Panc1 (cell line): ENCODE measurements around the gene ADTRP. TPM values are rescaled to one million over a fixed set of nuclear protein-coding genes. Genes with fewer than 3 reads are reported as not detected.

Experiments used
- ATAC-seq: fragments of 200-7000 bp; cut with Tn5 transposase; 2 replicates; pipeline ENCODE4 v1.9.1; 2020; ENCODE audit warnings: mild to moderate bottlenecking, moderate library complexity
- BruUV-seq: library from RNA; stranded (reverse); fragments of 400-500 nt; replicated peaks from 2 replicates; lab custom pipeline; 2021; lab: Mats Ljungman, UMichigan
- CTCF ChIA-PET: fragments of 300-600 bp; sonication (Branson Sonifier 250); formaldehyde crosslinking; loops from one replicate; lab custom pipeline; 2022; ENCODE audit warnings: antibody characterized with exemption; lab: Charles Lee
- POLR2A ChIA-PET: fragments of 300-600 bp; sonication (Branson Sonifier 250); formaldehyde crosslinking; loops from one replicate; lab custom pipeline; 2022; ENCODE audit warnings: antibody characterized with exemption; lab: Charles Lee
- DNase-seq: peaks from one replicate; pipeline ENCODE4 v3.0.0-alpha.2; 2010; ENCODE audit warnings: low read depth, low spot score
- H3K27ac ChIP-seq: 2 replicates; pipeline ENCODE4 v1.5.1; 2011; ENCODE audit warnings: mild to moderate bottlenecking, low read length, inconsistent platforms
- H3K27me3 ChIP-seq: fragments of 200-500 bp; sonication (Bioruptor generic); 2 replicates; pipeline ENCODE4 v1.6.0; 2014; ENCODE audit warnings: low read length, inconsistent platforms; ENCODE audit not compliant: control insufficient read depth, insufficient read depth
- H3K36me3 ChIP-seq: fragments of 200-500 bp; sonication (Bioruptor generic); 2 replicates; pipeline ENCODE4 v1.5.1; 2014; ENCODE audit warnings: inconsistent platforms, mild to moderate bottlenecking, low read length, moderate library complexity; ENCODE audit not compliant: control insufficient read depth, insufficient read depth
- H3K4me1 ChIP-seq: 2 replicates; pipeline ENCODE4 v1.5.1; 2011; ENCODE audit warnings: inconsistent platforms, mild to moderate bottlenecking, low read length, moderate library complexity; ENCODE audit not compliant: control insufficient read depth, insufficient read depth
- H3K4me3 ChIP-seq, 2 experiments: 2 replicates each; pipeline ENCODE4 v1.5.1; 2011 to 2012; ENCODE audit warnings: low read depth in 2 of 2, low read length in 2 of 2, mild to moderate bottlenecking in 2 of 2, inconsistent platforms in 1 of 2, moderate library complexity in 1 of 2
- H3K9me3 ChIP-seq: fragments of 200-500 bp; sonication (Bioruptor generic); 2 replicates; pipeline ENCODE4 v1.5.1; 2014; ENCODE audit warnings: low read depth, mild to moderate bottlenecking, inconsistent platforms, low read length, moderate library complexity; ENCODE audit not compliant: control insufficient read depth, insufficient read depth
- POLR2AphosphoS5 ChIP-seq: IDR thresholded peaks from 2 replicates; pipeline ENCODE4 v1.6.1; 2012; ENCODE audit warnings: mild to moderate bottlenecking, low read depth, low read length, moderate library complexity
- SIN3A ChIP-seq: IDR thresholded peaks from 2 replicates; pipeline ENCODE4 v1.6.1; 2012; ENCODE audit warnings: low read depth, mild to moderate bottlenecking, low read length, moderate library complexity, borderline replicate concordance; ENCODE audit not compliant: insufficient read depth
- TCF7L2 ChIP-seq: IDR thresholded peaks from 2 replicates; pipeline ENCODE4 v1.6.1; 2011; ENCODE audit warnings: mild to moderate bottlenecking, low read depth, low read length, inconsistent platforms
- in situ Hi-C: cut with HindIII; loops from 2 replicates; pipeline ENCODE4 v1.10.0; 2016; ENCODE audit warnings: low sequenced_read_pairs, low pct_unique_long_range_greater_than_20kb
- intact Hi-C: fragments of 100-400 bp; cut with micrococcal nuclease; formaldehyde crosslinking; loops from one replicate; pipeline ENCODE4 v1.10.0; 2022; ENCODE audit not compliant: unreplicated experiment
- total RNA-seq: library from RNA; stranded (reverse); gene quantifications from one replicate; pipeline ENCODE4 v1.2.1, GENCODE V29; 2021; ENCODE audit not compliant: unreplicated experiment
- TF ChIP-seq, protein P1 (sequence below), 2 experiments: IDR thresholded peaks; 2 replicates each; pipeline ENCODE4 v1.6.1; 2011 to 2012; ENCODE audit warnings: low read depth in 2 of 2, control low read depth in 1 of 2, low read length in 1 of 2, mild to moderate bottlenecking in 1 of 2, moderate library complexity in 1 of 2; ENCODE audit not compliant: insufficient read depth in 1 of 2
- TF ChIP-seq, protein P2 (sequence below): fragments of 450-650 bp; IDR thresholded peaks from 2 replicates; pipeline ENCODE4 v1.5.1; 2017; ENCODE audit warnings: mild to moderate bottlenecking

ADTRP gene
- total RNA-seq, 1 experiment from 2014 or later, result not detected

DNA sequence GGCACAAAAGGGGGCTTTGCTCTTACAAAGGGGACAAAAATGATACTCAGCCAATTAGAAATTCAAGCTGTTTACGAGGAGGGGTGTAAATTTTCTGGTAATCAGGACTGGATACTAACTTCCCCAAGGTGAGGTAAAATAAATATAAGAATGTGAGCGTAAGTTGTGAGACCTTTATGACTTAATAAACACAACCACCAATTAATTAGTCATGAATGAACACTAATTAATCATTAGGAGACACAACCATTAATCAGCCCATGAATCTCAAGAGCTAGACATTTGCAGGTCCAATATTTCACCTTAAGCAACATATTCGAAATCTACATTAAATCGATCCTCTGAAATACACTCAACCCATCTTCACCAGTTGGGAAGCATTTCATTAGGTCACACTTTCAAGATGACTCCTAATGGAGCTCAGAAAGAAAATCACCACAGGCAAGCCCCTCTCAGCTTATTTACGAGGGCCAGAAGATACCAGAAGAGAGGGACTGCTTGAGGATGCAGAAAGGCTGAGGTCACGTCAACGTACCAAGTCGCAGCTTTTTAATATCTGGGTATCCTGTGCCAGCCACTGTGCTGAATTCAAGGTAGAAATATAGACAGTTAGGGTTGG, 2.7 kb downstream of the ADTRP start:
- no peaks in the 10 kb centered on the region for H3K36me3 ChIP-seq
- in situ Hi-C loops (no loop called here), intact Hi-C loops (no loop called here)
- POLR2A ChIA-PET, result no interaction called here
- CTCF ChIA-PET, result no interaction called here
- H3K27me3 ChIP-seq, result no peaks in the 10 kb centered on the region
- H3K4me1 ChIP-seq, result no peaks in the 10 kb centered on the region
- no peaks in the 10 kb centered on the region for H3K9me3 ChIP-seq
- no TSS peak for BruUV-seq
- H3K27ac ChIP-seq, result no peak overlapping the region
- DNase-seq (no peak), ATAC-seq (no peak)
- TF ChIP-seq POLR2AphosphoS5, result no peak
- H3K4me3 ChIP-seq, result no peak overlapping the region

DNA sequence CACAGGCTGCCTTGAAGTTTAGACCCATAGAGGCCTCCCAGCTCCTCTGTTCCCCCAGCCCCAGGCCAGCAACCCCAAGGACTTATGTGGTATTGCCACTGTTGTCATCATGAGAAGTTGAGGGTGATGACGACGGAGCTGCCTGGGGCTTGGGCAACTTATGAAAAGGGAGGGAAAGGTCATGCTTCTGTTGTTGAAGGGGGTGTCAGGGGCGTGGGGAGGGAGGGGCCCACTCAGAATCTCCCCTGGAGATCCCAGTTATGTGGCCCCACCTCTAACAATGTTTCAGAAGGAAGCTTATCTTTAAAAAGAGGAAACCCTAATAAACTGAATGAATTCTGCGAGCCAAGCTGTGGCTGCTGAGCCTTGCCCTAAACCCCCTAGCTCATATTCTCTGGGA, 4.2 kb downstream of the ADTRP start:
- no peaks in the 10 kb centered on the region for H3K36me3 ChIP-seq
- DNase-seq (no peak), ATAC-seq (no peak)
- no peaks in the 10 kb centered on the region for H3K9me3 ChIP-seq
- no peak overlapping the region for H3K27ac ChIP-seq
- BruUV-seq, result no TSS peak
- CTCF ChIA-PET, result no interaction called here
- no peak overlapping the region for H3K4me3 ChIP-seq
- H3K4me1 ChIP-seq, result no peaks in the 10 kb centered on the region
- no peaks in the 10 kb centered on the region for H3K27me3 ChIP-seq
- intact Hi-C loops (no loop called here), in situ Hi-C loops (no loop called here)
- TF ChIP-seq, protein P1, sequence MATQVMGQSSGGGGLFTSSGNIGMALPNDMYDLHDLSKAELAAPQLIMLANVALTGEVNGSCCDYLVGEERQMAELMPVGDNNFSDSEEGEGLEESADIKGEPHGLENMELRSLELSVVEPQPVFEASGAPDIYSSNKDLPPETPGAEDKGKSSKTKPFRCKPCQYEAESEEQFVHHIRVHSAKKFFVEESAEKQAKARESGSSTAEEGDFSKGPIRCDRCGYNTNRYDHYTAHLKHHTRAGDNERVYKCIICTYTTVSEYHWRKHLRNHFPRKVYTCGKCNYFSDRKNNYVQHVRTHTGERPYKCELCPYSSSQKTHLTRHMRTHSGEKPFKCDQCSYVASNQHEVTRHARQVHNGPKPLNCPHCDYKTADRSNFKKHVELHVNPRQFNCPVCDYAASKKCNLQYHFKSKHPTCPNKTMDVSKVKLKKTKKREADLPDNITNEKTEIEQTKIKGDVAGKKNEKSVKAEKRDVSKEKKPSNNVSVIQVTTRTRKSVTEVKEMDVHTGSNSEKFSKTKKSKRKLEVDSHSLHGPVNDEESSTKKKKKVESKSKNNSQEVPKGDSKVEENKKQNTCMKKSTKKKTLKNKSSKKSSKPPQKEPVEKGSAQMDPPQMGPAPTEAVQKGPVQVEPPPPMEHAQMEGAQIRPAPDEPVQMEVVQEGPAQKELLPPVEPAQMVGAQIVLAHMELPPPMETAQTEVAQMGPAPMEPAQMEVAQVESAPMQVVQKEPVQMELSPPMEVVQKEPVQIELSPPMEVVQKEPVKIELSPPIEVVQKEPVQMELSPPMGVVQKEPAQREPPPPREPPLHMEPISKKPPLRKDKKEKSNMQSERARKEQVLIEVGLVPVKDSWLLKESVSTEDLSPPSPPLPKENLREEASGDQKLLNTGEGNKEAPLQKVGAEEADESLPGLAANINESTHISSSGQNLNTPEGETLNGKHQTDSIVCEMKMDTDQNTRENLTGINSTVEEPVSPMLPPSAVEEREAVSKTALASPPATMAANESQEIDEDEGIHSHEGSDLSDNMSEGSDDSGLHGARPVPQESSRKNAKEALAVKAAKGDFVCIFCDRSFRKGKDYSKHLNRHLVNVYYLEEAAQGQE (IDR thresholded peaks at IDR 0.05; ENCODE audit: insufficient read depth in 1 of 2, low read depth in 2 of 2, low read length in 1 of 2), result no peak
- TF ChIP-seq TCF7L2, result no peak
- no peak for TF ChIP-seq SIN3A
- TF ChIP-seq, protein P2, sequence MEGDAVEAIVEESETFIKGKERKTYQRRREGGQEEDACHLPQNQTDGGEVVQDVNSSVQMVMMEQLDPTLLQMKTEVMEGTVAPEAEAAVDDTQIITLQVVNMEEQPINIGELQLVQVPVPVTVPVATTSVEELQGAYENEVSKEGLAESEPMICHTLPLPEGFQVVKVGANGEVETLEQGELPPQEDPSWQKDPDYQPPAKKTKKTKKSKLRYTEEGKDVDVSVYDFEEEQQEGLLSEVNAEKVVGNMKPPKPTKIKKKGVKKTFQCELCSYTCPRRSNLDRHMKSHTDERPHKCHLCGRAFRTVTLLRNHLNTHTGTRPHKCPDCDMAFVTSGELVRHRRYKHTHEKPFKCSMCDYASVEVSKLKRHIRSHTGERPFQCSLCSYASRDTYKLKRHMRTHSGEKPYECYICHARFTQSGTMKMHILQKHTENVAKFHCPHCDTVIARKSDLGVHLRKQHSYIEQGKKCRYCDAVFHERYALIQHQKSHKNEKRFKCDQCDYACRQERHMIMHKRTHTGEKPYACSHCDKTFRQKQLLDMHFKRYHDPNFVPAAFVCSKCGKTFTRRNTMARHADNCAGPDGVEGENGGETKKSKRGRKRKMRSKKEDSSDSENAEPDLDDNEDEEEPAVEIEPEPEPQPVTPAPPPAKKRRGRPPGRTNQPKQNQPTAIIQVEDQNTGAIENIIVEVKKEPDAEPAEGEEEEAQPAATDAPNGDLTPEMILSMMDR, result no peak
- no peak for TF ChIP-seq POLR2AphosphoS5
- POLR2A ChIA-PET, result no interaction called here

DNA sequence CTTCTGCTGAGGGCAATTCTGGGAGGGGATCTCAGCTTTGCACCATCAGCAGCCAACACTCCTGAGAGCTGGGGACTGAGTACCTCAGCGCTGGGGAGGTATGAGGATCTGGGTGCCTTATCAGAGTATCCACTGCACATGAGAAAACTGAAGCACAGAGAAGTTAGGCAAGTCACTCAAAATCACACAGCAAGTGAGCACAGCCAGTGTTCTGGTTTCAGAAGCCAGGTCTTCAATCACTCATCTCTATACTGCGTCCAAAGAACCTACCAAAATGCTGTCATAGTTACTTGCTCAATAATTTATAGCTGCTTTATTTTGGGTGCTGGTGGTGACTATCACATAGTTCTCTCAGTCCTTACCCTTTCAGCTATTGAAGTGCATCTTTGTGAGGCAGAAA, 5.0 kb downstream of the ADTRP start:
- H3K27ac ChIP-seq, result no peak overlapping the region
- POLR2A ChIA-PET, result no interaction called here
- no TSS peak for BruUV-seq
- H3K27me3 ChIP-seq, result no peaks in the 10 kb centered on the region
- TF ChIP-seq POLR2AphosphoS5 (no peak), TCF7L2 (no peak), SIN3A (no peak)
- TF ChIP-seq, protein P1 (IDR thresholded peaks at IDR 0.05; ENCODE audit: insufficient read depth in 1 of 2, low read depth in 2 of 2, low read length in 1 of 2), result no peak
- TF ChIP-seq, protein P2, result no peak
- H3K9me3 ChIP-seq, result no peaks in the 10 kb centered on the region
- DNase-seq, result no peak
- in situ Hi-C loops, result no loop called here
- H3K4me1 ChIP-seq, result no peaks in the 10 kb centered on the region
- CTCF ChIA-PET, result no interaction called here
- H3K36me3 ChIP-seq, result no peaks in the 10 kb centered on the region
- no peak overlapping the region for H3K4me3 ChIP-seq
- intact Hi-C loops, result no loop called here
- no peak for ATAC-seq
